8988T (cell line): ENCODE measurements around the gene DISC1.
"Not testable (repeated sequence)": the region's sequence is repeated elsewhere in the genome, so short reads cannot be mapped to it uniquely, and the experiment has no call there.

Experiments
- DNase-seq: peaks from one replicate; pipeline ENCODE4 v3.0.0; 2011

Gene DISC1

DNA sequence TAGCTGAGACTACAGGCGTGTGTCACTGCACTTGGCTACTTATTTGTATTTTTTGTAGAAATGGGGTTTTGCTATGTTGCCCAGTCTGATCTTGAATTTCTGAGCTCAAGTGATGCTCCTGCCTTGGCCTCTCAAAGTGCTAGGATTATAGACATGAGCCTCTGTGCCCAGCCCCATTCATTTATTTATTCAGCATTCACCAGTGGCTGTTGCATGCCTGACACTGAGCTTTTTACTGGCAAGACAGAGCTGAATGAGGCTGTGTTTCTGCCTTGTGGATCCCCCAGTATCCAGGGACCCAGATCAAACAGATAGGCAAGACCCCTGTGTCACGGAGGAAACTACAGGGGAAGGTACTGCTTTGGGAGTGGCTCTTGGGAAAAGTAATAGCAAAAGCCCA lies 109.4 kb downstream of the DISC1 start:
- DNase-seq: no peak

DNA sequence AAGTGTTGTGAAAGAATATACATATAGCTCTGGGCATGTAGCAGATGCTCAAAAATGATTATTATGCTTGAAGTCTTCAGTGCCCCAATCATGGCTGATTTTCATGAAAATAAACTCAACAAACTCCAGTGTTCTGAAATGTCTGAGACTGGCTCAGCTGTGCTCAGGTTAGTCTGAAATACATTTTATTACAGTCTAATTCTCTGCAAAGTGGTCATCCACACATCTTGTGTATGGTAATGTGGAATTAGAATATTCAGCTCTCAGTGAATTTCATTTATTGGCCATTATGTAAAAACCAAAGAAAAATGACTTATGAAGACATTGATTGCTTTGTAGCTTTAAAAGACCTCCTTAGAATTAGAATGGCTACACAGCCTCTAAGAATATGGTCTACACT lies 109.9 kb downstream of the DISC1 start:
- no peak for DNase-seq

DNA sequence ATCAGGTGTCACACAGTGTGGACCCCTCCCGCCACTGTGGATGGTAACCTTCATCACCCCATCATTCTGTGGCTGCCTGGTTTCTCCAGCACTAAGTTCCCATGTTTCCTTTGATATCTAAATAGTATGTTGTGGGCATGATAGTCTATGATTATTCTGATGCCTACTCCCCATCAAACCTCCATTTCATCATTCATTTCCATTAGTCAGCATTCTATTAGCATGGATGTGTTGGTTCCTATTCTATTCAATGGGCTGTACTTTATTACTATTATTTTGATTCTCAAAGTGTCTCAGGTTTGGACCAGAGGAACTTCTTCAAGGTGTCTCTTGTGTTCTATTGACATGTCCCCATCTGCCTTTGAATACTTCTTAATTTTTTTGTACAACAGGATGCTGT lies 112.0 kb downstream of the DISC1 start:
- DNase-seq: no peak

DNA sequence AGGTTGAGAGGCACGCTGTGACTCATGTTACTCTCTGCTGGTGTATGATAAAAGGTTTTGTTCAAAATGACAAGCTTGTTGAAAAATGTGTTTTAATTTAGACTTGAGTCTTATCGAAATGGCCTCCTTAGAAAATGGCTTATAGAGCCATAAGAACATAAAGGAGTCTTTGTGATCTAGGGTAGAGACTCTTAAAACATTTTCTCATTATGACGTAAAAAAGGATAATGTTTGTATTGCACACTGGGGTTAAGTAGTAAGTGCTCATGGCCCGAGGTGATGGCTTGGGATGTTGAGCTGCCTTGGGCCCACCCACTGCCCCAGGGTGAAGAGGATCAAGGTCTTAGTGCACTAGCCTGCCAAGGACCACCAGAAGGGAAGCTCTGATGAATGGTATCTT lies 117.4 kb downstream of the DISC1 start:
- DNase-seq: no peak

DNA sequence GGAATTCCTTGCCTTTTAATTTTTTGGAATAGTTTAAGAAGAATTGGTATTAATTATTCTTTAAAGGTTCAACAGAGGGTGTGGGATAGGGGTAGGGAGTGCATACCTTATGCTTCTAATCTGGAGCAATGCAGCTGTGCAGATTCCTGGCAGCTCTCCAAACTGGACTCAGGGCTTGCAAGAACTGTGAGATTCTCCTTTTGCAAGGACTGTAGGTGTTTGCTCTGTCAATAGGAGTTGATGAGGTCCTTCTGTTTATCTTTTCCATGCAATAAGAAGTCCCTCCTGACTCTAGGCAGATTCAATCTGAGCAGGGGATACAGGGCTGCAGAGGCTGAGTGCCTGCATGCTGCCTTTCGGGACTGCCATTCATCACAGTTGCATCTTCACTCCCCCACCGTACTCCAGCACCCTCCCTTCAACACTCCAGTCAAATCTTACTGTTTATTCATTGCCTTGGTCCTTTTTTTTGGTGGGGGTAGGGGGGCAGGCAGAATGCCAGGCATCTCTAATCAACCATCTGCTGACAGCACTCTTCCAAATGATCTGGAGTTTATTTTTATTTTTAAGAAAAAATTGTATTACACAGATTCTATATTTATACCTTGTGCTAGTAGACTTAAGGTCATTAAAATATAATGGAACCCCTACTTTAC lies 122.3 kb downstream of the DISC1 start:
- DNase-seq: no peak

DNA sequence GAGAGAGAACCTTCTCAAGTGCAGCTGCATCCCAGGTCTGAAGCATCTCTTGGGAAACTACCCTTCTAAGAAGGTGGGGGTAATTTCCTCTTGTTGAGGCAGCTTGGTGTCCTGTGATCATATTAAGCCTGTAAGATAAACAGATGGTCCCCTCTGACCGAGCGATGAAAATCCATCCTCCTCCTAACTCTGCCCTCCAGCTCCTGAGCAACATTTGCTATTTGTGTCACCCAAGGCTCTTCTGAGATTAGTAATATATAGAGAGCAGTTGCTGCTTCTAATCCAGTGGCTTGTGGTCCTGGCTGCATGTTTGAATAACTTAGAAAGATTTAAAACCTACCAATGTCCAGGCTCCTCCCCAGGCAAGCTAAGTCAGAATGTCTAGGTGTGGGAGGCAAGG lies 123.7 kb downstream of the DISC1 start:
- DNase-seq: no peak

DNA sequence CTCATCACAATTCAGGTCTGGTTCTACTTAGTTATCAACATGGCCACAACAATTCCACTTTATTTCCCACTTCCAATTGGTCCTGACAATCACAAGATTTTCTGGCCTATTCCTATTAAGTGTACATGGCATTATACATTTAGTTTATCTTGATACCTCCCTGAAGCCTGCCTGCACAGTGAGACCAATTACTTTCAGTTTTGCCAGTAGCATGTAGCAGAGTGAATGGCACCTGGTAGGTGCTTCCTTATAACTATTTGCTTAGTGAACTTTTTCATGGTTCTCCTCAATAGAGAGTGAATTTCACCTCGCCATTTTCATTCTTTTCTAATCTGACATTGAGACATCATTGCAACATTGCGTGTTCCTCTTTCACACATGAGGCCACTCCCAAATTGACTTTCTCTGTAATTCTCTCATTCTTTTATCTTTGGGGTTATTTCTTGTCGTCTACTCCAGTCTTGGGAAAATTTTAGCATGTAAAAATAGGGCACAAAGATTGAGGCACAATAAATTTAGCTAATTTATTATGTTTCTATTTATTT lies 124.3 kb downstream of the DISC1 start:
- DNase-seq: no peak

DNA sequence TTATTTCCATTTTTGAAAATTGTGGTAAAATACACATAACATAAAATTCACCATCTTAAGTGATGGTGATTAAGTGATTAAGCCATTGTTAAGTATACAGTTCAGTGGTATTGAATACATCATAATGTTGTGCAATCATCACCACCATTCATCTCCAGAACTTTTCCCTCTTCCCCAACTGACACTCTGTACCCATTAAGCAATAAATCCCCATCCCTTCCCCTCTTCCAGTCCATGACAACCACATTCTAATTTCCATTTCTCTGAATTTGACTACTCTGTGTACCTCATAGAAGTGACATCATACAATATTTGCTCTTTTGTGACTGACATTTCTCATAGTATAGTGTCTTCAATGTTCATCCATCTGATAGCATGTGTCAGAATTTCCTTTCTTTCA lies 124.8 kb downstream of the DISC1 start:
- no peak for DNase-seq

DNA sequence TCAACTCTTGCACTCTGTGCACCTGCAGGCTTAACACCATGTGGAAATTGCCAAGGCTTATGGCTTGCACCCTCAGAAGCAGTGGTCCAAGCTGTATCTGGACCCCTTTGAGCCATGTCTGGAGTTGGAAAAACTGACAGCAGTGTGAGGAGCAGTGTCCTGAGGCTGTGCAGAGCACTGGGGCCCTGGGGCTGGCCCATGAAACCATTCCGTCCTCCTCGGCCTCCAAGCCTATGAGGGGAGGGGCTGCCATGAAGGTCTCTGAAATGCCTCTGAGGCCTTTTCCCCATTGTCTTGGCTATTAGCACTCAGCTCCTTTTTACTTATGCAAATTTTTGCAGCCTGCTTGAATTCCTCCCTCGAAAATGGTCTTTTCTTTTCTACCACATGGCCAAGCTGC lies 126.7 kb downstream of the DISC1 start:
- DNase-seq: no peak

DNA sequence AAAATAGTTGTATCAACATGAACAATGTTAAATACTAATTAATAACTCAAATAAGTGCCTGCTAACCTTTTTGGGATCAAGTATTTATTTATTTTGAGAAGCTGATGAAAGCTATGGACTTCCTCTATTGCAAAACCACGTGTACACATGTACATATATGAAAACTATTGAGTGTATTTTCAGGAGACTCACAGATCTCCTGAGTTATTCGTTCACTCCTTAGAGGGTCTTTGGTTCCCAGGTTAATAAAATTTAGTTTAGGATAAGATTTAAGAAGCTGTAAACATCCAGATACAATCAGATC lies 130.5 kb downstream of the DISC1 start:
- no peak for DNase-seq

DNA sequence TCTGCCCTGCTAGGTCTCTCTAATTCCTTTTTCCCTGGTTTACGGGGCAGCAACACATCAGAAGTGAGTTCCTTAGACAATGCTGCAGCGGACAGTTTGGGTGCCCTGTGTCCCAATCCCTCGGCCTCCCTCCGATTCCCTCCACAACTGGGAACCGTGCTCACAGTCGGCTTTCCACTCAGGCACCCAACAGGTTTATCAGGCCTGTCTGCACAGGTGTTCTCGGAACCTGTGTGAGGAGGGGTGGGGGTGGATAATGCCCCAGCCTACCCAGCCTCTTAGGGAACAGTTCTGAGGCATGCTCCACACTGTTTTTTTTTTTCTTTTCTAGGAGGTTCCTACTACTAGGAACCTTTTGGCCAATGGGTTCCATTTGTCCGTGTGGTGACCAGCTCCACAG lies 131.2 kb downstream of the DISC1 start:
- DNase-seq: no peak

DNA sequence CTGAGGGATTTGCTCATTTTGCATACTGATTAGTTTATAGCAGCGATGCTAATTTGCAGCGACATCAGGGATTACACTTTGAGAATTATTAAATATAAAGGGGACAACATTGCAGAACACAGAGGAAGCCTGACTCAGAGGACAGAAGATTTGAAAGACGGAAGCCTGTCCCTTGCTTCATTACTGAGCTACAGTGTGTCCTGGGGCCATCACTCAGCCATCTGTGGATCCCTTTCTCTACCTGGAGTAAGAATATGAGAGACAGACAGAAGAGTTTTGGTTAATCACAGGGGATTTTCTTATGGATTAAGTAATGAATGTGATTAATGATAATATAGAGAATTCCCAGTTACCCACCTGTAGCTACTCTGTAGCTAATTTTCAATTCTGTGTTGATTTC lies 134.7 kb downstream of the DISC1 start:
- no peak for DNase-seq

DNA sequence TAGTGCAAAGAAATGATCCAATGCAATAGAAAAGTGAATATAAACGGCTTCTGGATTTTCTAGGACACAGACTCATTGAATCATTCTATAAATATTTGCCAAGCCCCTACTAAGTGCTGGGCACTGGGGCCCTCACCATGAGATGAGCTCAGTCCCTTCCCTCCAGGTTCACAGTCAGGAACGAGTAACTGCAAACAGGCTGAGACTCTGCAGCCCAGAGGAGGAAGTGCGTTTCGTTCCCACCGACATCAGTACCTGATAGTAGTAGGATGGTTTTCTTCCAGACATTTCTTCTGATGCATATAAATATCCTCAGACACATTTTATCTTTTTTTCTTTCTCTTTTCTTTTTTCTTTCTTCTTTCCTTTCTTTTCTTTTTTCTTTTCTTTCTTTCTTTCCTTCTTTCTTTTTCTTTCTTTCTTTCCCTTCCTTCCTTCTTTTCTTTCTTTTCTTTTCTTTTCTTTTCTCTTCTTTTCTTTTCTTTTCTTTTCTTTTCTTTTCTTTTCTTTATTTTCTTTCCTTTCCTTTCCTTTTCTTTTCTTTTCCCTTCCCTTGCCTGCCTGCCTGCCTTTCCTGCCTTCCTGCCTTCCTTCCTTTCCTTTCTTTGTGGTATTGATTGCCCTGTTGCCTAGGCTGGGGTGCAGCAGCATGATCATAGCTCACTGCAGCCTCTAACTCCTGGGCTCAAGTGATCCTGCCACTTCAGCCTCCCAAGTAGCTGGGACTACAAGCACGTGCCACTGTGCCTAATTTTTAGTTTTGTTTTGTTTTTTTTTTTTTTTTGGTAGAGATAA lies 135.4 kb downstream of the DISC1 start:
- no peak for DNase-seq

DNA sequence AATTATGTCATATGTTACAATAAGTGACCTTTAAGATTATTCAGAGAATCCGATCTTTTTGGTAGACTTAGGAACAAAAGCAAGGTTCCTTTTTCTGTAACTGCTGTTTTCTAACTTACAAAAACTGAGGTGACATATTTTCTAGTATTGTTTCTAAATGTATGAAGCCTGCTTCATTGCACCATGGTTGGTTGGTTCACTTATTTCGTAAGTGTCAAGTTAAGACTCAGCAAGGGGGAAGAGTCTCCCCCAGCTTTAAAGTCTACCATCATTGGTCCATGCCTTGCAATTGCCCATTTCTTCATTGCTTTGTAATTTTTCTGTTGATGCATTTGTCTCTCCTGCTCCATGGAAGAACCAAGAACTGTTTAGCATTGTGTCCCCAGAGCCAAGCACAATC lies 136.9 kb downstream of the DISC1 start:
- no peak for DNase-seq

DNA sequence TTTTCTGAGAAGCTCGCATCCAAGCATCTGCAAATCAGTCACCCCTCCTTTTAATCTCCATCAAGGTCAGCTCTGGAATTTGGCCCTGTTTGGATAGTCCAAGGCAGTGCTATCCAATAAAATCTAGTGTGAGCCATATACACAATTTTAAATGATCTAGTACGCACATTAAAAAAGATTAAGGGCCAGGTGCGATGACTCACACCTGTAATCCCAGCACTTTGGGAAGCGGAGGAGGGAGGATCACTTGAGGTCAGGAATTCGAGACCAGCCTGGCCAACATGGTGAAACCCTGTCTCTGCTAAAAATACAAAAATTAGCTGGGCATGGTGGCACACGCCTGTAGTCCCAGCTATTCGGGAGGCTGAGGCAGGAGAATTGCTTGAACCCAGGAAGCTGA lies 139.2 kb downstream of the DISC1 start:
- not testable (repeated sequence) for DNase-seq

DNA sequence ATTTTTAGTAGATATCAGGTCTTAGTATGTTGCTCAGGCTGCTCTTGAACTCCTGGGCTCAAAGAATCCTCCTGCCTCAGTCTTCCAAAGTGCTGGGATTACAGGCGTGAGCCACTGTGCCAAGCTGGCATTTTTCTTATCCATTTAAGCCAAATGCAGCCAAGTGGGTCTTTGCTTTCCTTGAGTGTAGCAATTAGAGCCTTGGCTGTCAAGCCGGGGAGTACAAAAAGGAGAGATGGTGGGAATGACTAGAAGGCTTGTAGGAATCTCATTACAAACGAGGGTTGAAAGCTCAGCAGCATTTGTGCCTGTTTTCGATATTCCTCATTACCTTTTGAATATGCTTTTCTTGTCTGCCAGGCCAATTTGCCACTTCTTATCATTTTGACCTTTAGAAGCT lies 140.9 kb downstream of the DISC1 start:
- DNase-seq: no peak

DNA sequence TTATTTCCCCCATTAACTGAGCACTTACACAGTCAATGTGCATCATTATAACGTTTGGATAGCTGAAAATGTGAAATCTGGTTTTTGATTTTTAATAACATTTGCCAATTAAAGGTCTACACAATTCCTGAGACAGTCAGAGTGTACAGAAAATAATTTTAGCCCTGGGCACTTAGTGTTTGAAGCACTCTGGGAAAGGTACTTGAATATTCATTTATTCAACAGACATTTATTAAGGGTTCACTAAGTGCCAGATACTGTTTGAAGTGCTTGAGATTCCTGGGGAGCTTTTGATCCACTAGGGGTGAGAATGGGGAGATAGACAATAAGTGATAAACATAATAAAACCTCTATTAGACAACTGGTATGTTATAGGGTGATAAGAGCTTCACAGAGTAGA lies 141.8 kb downstream of the DISC1 start:
- DNase-seq: no peak

DNA sequence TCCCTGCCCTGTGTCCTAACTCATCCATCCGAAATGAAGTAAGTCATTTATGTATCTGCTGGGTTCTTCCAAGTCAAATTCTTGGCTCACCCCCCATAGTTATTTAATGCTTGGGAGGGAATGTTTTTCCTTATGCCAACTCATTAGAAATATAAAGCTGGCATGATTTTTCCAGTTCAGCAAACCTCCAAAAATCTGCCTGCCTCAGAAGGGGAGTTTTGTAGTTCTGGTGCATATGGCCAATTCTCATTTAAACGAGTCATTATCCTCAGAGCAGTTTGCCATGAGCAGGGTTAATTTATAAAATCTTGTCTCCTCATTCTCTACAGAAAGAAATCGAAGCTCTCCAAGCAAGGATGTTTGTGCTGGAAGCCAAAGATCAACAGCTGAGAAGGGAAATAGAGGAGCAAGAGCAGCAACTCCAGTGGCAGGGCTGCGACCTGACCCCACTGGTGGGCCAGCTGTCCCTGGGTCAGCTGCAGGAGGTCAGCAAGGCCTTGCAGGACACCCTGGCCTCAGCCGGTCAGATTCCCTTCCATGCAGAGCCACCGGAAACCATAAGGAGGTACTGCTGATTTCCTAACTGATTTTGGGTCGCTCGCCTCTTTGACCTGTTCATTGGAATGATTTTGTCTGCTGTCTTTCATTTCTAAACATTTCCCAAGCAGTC lies 144.1 kb downstream of the DISC1 start:
- no peak for DNase-seq

DNA sequence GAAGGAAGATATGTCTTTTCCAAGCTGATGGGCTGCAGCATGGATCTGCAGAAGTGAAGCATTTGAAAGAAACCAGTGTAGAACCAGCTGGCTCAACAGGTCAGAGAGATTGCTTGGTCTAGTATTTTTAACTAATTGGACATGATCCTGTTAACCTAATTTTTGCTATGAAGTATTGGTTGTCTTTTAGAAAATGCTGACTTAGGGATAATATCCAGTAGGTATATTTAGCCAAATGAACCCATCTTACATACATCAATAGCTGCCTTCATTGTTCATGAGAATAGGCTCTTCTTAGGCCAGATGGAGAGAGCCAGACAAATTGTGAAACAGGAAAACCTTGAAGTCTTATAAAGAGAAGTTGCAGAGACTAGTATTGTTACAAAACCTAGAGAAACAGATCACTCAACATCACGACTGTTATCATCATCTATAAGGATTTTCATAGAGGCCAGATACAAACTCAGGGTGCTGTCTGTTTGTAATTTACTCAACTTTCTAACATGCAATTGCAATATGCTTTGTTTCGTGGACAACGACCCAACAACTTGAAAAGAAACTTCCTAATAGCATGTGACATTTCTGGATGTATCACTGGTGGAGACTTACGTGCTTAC lies 148.2 kb downstream of the DISC1 start:
- DNase-seq: no peak

DNA sequence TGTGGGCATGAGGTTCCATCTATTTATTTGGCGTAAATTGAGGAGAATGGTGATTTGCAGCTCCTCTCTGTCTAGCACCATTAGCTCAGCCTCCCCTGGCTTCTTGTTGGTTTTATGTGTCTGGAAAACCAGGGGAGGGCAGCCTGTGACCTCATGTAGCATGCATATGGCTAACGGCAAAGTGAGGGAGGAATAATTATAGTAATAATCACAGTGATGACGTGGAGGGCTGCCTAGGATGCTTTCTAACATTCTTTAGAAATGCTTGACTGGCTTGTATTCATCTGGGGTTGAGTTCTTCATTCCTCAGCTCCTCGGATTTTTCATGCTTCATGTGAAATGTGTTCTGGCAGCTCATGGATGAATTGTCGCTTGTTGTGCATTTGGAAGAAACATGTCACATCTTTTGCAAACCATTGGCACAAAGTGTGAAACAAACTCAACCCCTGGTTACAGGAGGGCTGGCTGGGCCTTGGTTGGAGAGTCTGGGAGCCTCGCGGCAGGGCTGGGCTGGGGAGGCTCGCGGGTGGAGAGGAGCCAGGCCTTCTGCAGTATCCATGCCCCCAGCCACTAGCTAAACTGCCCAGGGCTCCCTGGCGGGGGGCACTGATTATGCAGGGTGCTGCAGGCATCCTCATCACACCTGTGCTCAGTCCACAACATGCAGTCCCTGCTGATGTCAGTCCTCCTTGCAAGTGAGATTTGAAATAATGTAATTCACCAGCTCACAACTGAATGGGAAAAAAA lies 149.6 kb downstream of the DISC1 start:
- no peak for DNase-seq

DNA sequence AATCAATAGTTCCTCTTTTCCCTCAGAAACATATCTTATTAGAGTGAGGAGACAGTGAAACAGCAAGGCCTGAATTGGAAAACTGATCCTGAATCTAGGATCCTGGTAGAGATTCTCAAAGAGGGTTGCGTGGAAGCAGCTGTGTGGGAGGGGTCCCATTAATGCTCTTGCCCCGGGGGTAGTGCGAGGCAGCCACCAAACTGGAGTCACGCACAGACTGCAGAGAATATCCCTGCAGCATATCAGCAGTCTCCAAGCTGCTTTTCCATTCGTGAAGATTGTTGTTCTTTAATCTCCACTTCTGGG lies 150.1 kb downstream of the DISC1 start:
- no peak for DNase-seq

DNA sequence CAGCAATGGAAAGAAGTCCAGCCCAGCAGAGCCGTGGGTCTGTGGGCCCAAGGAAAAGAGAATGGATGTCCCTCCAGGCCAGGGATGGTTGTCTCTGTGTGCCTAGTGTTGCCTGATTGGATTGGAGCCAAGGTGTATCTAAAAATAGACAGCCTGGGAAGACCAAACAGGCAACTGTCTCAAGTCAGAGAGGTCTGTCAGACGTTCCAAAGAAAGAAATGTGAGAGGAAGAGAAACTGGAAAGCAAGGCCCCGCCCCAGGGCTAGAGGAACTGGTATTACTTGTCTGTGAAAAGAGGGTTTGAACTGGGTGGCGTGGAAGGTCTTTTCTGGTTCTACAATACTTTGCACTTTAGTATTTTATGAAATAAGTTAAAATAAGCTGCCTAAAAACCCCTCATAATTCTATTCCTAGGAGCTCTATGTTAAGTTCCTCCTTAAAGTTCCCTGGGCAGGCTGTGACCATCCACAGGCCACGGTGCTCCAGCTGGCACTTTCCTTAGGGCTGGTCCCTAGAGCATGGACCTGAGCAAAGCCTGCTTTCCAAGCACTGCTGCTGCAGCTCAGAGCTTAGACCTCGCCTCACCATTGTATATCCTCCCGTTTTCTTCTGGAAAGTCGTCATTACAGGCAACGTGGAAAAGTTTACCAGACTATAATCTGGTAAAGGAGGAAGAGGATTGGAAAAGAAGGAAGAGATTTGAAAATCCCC lies 151.6 kb downstream of the DISC1 start:
- no peak for DNase-seq

DNA sequence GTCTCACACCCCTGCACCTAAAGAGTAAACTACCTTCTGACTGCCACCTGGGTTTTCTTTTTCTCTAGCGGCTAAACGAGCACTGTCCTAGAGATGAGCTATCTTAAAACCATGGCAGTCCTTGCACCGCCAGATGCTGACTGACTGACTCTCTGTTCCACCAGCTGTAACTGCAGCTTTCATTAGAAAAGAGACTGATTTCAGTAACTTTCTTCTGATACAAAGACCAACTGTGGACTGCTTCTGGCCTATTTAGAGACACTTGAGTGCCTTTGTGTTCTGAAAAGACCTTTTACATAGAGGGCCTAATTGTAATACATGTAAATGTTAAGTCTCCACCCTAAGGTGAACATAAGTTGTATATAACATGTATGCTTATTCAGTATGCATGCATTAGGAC lies 152.5 kb downstream of the DISC1 start:
- DNase-seq: no peak
